Muscle of leg (tissue), 9 donors: Measurements from ENCODE around the gene RAMP1. TPM values are rescaled to one million over a fixed set of nuclear protein-coding genes. Genes with fewer than 3 reads are reported as not detected.

ENCODE experiments used
- polyA plus RNA-seq, 8 donors: library from polyadenylated mRNA; unstranded; fragments of 120-200 nt; gene quantifications; one replicate each; pipeline versions ENCODE4 v1.2.1 to v1.2.3, GENCODE V29; 2013; ENCODE audit warnings: inconsistent platforms in 1 of 8, low replicate concordance in 1 of 8; ENCODE audit not compliant: insufficient read length in 8 of 8, insufficient read depth in 1 of 8
- total RNA-seq: library from RNA; stranded (reverse); fragments of 120-200 nt; gene quantifications from one replicate; pipeline ENCODE4 v1.2.4, GENCODE V29; 2013

The RAMP1 gene
- total and polyA plus RNA-seq, 9 donors: 25.7 to 62.6 (median 41.9) TPM

Other genes with a start within 250 kb of the RAMP1 start
- gene LRRFIP1, start 232.0 kb upstream of the RAMP1 start, total RNA-seq: 95.1 TPM
- 100 to 1,000 TPM; 102 to 182 (median 116) TPM for gene LRRFIP1, start 232.0 kb upstream of the RAMP1 start, polyA plus RNA-seq
- 1.5 TPM for gene RBM44, start 60.8 kb upstream of the RAMP1 start, total RNA-seq
- gene RBM44, start 60.8 kb upstream of the RAMP1 start, polyA plus RNA-seq: 1 to 10 TPM in 1 of 8 donors, under 1 TPM in 7; 0.29 to 1.0 (median 0.53) TPM
- gene UBE2F, start 107.4 kb downstream of the RAMP1 start, total RNA-seq: 31.8 TPM
- gene UBE2F, start 107.4 kb downstream of the RAMP1 start, polyA plus RNA-seq: 10 to 100 TPM; 36.4 to 42.6 (median 39.0) TPM
- 8.2 TPM for gene SCLY, start 201.4 kb downstream of the RAMP1 start, total RNA-seq
- gene SCLY, start 201.4 kb downstream of the RAMP1 start, polyA plus RNA-seq: 10 to 100 TPM in 4 of 8 donors, 1 to 10 TPM in 4; 5.3 to 11.6 (median 10.0) TPM
- gene ESPNL, start 240.7 kb downstream of the RAMP1 start, total RNA-seq: 2.9 TPM
- gene ESPNL, start 240.7 kb downstream of the RAMP1 start, polyA plus RNA-seq: 1 to 10 TPM in 5 of 8 donors, under 1 TPM in 3; 0.75 to 3.6 (median 1.5) TPM